Lower lobe of right lung (tissue), 2 donors: ENCODE data around the gene ENTPD7. TPM values are rescaled to one million over a fixed set of nuclear protein-coding genes. Genes with fewer than 3 reads are reported as not detected.

ENCODE experiments used
- ATAC-seq, 2 donors: fragments of 200-7000 bp; cut with Tn5 transposase; one replicate each; pipeline ENCODE4 v1.9.1; 2020 to 2022; ENCODE audit warnings: mild to moderate bottlenecking in 2 of 2, moderate library complexity in 2 of 2
- DNase-seq: peaks from one replicate; pipeline ENCODE4 v3.0.0-alpha.2; 2020
- H3K27ac ChIP-seq: fragments of 200-600 bp; one replicate; pipeline ENCODE4 v1.8.0; 2022
- H3K27me3 ChIP-seq: fragments of 200-600 bp; one replicate; pipeline ENCODE4 v1.8.0; 2022; ENCODE audit warnings: low read depth
- H3K36me3 ChIP-seq: fragments of 200-600 bp; one replicate; pipeline ENCODE4 v1.8.0; 2022; ENCODE audit warnings: mild to moderate bottlenecking
- H3K4me1 ChIP-seq: fragments of 200-600 bp; one replicate; pipeline ENCODE4 v1.8.0; 2022
- H3K4me3 ChIP-seq: fragments of 200-600 bp; one replicate; pipeline ENCODE4 v1.8.0; 2022; ENCODE audit warnings: mild to moderate bottlenecking
- H3K9me3 ChIP-seq: fragments of 200-600 bp; one replicate; pipeline ENCODE4 v1.8.0; 2022
- CTCF ChIP-seq: fragments of 200-600 bp; IDR thresholded peaks from one replicate; pipeline ENCODE4 v1.8.0; 2022; ENCODE audit warnings: antibody characterized with exemption, mild to moderate bottlenecking
- intact Hi-C: fragments of 100-400 bp; cut with DNase I; formaldehyde crosslinking; loops from one replicate; pipeline ENCODE4 v1.11.0; 2022
- total RNA-seq: library from RNA; stranded (reverse); fragmentation: NEBNext Ultra II Directional; extraction: Animal tissue kit (Norgen Biotek cat#: 25700); gene quantifications from one replicate; pipeline ENCODE4 v1.2.1, GENCODE V29; 2021
- donor health status: DM: no; HTN: yes; CAD: no; lungs with severe emphysema.

Gene ENTPD7
- total RNA-seq, 1 donor from 2014 or later = 8.1 TPM

DNA sequence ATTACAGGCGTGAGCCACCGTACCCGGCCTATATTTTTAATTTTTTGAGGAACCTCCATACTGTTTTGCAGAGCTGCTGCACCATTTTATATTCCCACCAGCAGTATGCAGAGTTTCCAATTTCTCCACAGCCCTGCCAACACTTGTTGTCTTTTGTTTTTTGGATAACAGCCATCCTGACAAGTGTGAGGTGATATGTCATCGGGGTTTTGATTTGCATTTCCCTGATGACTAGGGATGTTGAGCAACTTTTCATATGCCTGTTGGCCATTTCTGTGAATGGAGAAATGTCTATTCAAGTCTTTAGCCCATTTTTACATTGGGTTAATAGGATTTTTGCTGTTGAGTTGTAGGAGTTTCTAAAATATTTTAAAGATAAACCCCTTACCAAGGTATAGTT lies 22.2 kb downstream of the ENTPD7 start:
- DNase-seq (no peak), ATAC-seq (peak in 1 of 2 donors; percentile 27)
- peaks cover 21% of the 10 kb centered on the region for H3K36me3 ChIP-seq
- no peak overlapping the region for H3K27ac ChIP-seq
- H3K4me3 ChIP-seq = no peak overlapping the region
- intact Hi-C loops = no loop called here
- no peaks in the 10 kb centered on the region for H3K27me3 ChIP-seq
- no peaks in the 10 kb centered on the region for H3K4me1 ChIP-seq
- H3K9me3 ChIP-seq = no peaks in the 10 kb centered on the region
- TF ChIP-seq CTCF = no peak

GRCh38 chr10:99682032-99682431 lies 22.7 kb downstream of the ENTPD7 start:
- Histone ChIP-seq H3K4me1 (no peaks in the 10 kb centered on the region), H3K36me3 (peaks cover 21% of the 10 kb centered on the region), H3K27ac (no peak overlapping the region), H3K4me3 (no peak overlapping the region), H3K9me3 (no peaks in the 10 kb centered on the region), H3K27me3 (no peaks in the 10 kb centered on the region)
- ATAC-seq = no peak
- intact Hi-C loops = no loop called here
- no peak for TF ChIP-seq CTCF
- DNase-seq = no peak

DNA sequence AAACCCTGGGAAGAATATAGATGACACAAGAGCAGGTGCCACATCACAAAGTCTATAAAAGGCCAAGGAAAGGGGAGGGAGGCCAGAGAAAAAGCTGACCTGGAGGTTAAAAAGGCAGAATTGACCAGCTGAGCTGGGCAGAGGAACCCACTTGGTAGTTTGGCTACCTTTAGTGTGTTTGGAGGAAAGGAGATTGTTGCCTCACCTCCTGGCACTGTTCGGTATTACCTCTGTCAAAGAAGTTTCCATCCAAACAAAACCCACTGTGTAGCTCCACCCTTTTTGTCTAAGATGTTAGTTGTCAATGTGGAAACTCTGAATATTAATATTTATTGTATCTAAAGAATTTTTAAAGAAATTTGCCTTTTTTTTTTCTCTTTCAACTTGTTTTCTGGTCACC lies 23.4 kb downstream of the ENTPD7 start:
- ATAC-seq (no peak), DNase-seq (no peak)
- Histone ChIP-seq H3K9me3 (no peaks in the 10 kb centered on the region), H3K4me3 (no peak overlapping the region), H3K4me1 (no peaks in the 10 kb centered on the region), H3K36me3 (peaks cover 21% of the 10 kb centered on the region), H3K27me3 (no peaks in the 10 kb centered on the region), H3K27ac (no peak overlapping the region)
- intact Hi-C loops = no loop called here
- TF ChIP-seq CTCF = no peak

GRCh38 chr10:99685597-99685967 lies 26.3 kb downstream of the ENTPD7 start:
- Histone ChIP-seq H3K4me3 (no peak overlapping the region), H3K9me3 (no peaks in the 10 kb centered on the region), H3K36me3 (peaks cover 22% of the 10 kb centered on the region), H3K27me3 (no peaks in the 10 kb centered on the region), H3K27ac (no peak overlapping the region), H3K4me1 (no peaks in the 10 kb centered on the region)
- intact Hi-C loops = no loop called here
- ATAC-seq (peak; percentile 68 to 86), DNase-seq (no peak)
- TF ChIP-seq CTCF = no peak

GRCh38 chr10:99689461-99689860 lies 30.2 kb downstream of the ENTPD7 start:
- DNase-seq (no peak), ATAC-seq (no peak)
- Histone ChIP-seq H3K27me3 (no peaks in the 10 kb centered on the region), H3K4me3 (no peak overlapping the region), H3K36me3 (peaks cover 54% of the 10 kb centered on the region), H3K27ac (no peak overlapping the region), H3K4me1 (no peaks in the 10 kb centered on the region), H3K9me3 (no peaks in the 10 kb centered on the region)
- no peak for TF ChIP-seq CTCF
- intact Hi-C loops = no loop called here
